ENCODE data around the gene GRIN2A. TPM values are rescaled to one million over a fixed set of nuclear protein-coding genes. Genes with fewer than 3 reads are reported as not detected.

Gene GRIN2A
- total RNA-seq, 2 experiments from 2014 or later: not detected

- BruUV-seq (replicated peaks): no TSS peak
- Histone ChIP-seq H3K4me1 (ENCODE audit: insufficient read depth, low read length, poor library complexity, severe bottlenecking) (no peaks in the 10 kb centered on the region), H3K4me2 (ENCODE audit: low read length) (no peak overlapping the region), H3K4me3 (ENCODE audit: low read depth, low read length, poor library complexity, severe bottlenecking) (no peak overlapping the region), H3K9me3 (ENCODE audit: low read length) (no peaks in the 10 kb centered on the region), H3K27ac (ENCODE audit: low read depth, low read length, poor library complexity, severe bottlenecking) (no peak overlapping the region), H3K36me3 (ENCODE audit: insufficient read depth, low read length) (no peaks in the 10 kb centered on the region), H3K79me2 (ENCODE audit: insufficient read depth, low read depth, low read length) (no peaks in the 10 kb centered on the region), H3K9me2 (ENCODE audit: insufficient read depth, low read length) (no peaks in the 10 kb centered on the region), H4K20me1 (ENCODE audit: insufficient read depth, low read length) (no peaks in the 10 kb centered on the region), H2AFZ (ENCODE audit: low read length) (no peak overlapping the region)
- ChIA-PET POLR2A (no interaction called here), CTCF (ENCODE audit: unreplicated experiment) (no interaction called here)
- intact Hi-C loops (cut with micrococcal nuclease; ENCODE audit: unreplicated experiment): no loop called here
- TF ChIP-seq, protein P1, sequence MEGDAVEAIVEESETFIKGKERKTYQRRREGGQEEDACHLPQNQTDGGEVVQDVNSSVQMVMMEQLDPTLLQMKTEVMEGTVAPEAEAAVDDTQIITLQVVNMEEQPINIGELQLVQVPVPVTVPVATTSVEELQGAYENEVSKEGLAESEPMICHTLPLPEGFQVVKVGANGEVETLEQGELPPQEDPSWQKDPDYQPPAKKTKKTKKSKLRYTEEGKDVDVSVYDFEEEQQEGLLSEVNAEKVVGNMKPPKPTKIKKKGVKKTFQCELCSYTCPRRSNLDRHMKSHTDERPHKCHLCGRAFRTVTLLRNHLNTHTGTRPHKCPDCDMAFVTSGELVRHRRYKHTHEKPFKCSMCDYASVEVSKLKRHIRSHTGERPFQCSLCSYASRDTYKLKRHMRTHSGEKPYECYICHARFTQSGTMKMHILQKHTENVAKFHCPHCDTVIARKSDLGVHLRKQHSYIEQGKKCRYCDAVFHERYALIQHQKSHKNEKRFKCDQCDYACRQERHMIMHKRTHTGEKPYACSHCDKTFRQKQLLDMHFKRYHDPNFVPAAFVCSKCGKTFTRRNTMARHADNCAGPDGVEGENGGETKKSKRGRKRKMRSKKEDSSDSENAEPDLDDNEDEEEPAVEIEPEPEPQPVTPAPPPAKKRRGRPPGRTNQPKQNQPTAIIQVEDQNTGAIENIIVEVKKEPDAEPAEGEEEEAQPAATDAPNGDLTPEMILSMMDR (conservative IDR thresholded peaks at IDR 0.05; ENCODE audit: low read length): no peak
- no peak for TF ChIP-seq EZH2phosphoT487 (IDR thresholded peaks at IDR 0.05; ENCODE audit: borderline replicate concordance, low read depth, low read length)
- DNase-seq (ENCODE audit: low spot score): no peak
Observed at GRCh38 chr16:9955677-9956076, 226.6 kb downstream of the GRIN2A start.

- Histone ChIP-seq H3K9me2 (ENCODE audit: insufficient read depth, low read length) (no peaks in the 10 kb centered on the region), H3K4me2 (ENCODE audit: low read length) (no peak overlapping the region), H3K9me3 (ENCODE audit: low read length) (no peaks in the 10 kb centered on the region), H3K36me3 (ENCODE audit: insufficient read depth, low read length) (no peaks in the 10 kb centered on the region), H3K79me2 (ENCODE audit: insufficient read depth, low read depth, low read length) (no peaks in the 10 kb centered on the region), H3K4me3 (ENCODE audit: low read depth, low read length, poor library complexity, severe bottlenecking) (no peak overlapping the region), H2AFZ (ENCODE audit: low read length) (no peak overlapping the region), H4K20me1 (ENCODE audit: insufficient read depth, low read length) (no peaks in the 10 kb centered on the region), H3K27ac (ENCODE audit: low read depth, low read length, poor library complexity, severe bottlenecking) (no peak overlapping the region), H3K4me1 (ENCODE audit: insufficient read depth, low read length, poor library complexity, severe bottlenecking) (no peaks in the 10 kb centered on the region)
- intact Hi-C loops (cut with micrococcal nuclease; ENCODE audit: unreplicated experiment): no loop called here
- BruUV-seq (replicated peaks): no TSS peak
- ChIA-PET POLR2A (no interaction called here), CTCF (ENCODE audit: unreplicated experiment) (no interaction called here)
- no peak for DNase-seq (ENCODE audit: low spot score)
- TF ChIP-seq, protein P1 (conservative IDR thresholded peaks at IDR 0.05; ENCODE audit: low read length): no peak
- TF ChIP-seq EZH2phosphoT487 (IDR thresholded peaks at IDR 0.05; ENCODE audit: borderline replicate concordance, low read depth, low read length): no peak
Observed at GRCh38 chr16:9953908-9954570, 228.2 kb downstream of the GRIN2A start.

DNA sequence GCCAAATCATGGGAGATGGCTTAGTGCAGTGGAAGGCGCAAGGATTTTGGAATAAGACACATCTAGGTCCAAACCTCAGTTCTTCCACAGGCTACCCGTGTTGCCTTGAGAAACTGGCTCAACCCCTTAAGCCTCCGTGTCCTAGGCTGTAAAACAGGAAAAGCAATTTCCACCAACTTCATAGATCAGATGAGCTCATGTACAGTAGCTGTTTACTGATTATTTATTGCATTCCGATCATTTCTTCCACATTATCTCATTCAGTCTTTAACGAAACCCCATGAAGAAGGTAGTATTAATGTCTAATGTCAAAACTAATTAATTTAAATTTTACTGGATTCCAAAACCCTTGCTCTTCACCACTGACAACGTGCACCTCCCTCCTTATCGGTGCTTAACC lies 231.6 kb downstream of the GRIN2A start:
- H3K9me3 ChIP-seq (ENCODE audit: low read length): no peaks in the 10 kb centered on the region
- H3K4me1 ChIP-seq (ENCODE audit: insufficient read depth, low read length, poor library complexity, severe bottlenecking): no peaks in the 10 kb centered on the region
- H4K20me1 ChIP-seq (ENCODE audit: insufficient read depth, low read length): no peaks in the 10 kb centered on the region
- H3K4me2 ChIP-seq (ENCODE audit: low read length): no peak overlapping the region
- TF ChIP-seq, protein P1 (conservative IDR thresholded peaks at IDR 0.05; ENCODE audit: low read length): no peak
- TF ChIP-seq EZH2phosphoT487 (IDR thresholded peaks at IDR 0.05; ENCODE audit: borderline replicate concordance, low read depth, low read length): no peak
- H3K4me3 ChIP-seq (ENCODE audit: low read depth, low read length, poor library complexity, severe bottlenecking): no peak overlapping the region
- H3K9me2 ChIP-seq (ENCODE audit: insufficient read depth, low read length): no peaks in the 10 kb centered on the region
- BruUV-seq (replicated peaks): no TSS peak
- no peaks in the 10 kb centered on the region for H3K79me2 ChIP-seq (ENCODE audit: insufficient read depth, low read depth, low read length)
- ChIA-PET CTCF (ENCODE audit: unreplicated experiment) (no interaction called here), POLR2A (interaction anchor here (1.0 kb wide), 1 partner anchor 214 kb away, joined by 3 read pairs; no protein-coding TSS in a partner anchor)
- DNase-seq (ENCODE audit: low spot score): no peak
- intact Hi-C loops (cut with micrococcal nuclease; ENCODE audit: unreplicated experiment): no loop called here
- no peaks in the 10 kb centered on the region for H3K36me3 ChIP-seq (ENCODE audit: insufficient read depth, low read length)
- no peak overlapping the region for H3K27ac ChIP-seq (ENCODE audit: low read depth, low read length, poor library complexity, severe bottlenecking)
- no peak overlapping the region for H2AFZ ChIP-seq (ENCODE audit: low read length)

Data from OCI-LY7 (cell line).